HepG2 (cell line): ENCODE measurements around the gene SKIC2. TPM values are rescaled to one million over a fixed set of nuclear protein-coding genes. Genes with fewer than 3 reads are reported as not detected.

Experiments used
- CBX2 ChIP-seq, 2 experiments: fragments of 200-600 bp in 1 of 2; sonication (generic); formaldehyde crosslinking in 1 of 2; IDR thresholded peaks; 2 replicates each; pipeline versions ENCODE4 v1.7.0 to v1.8.1; 2018 to 2022; ENCODE audit warnings: low read depth in 2 of 2, low read length in 1 of 2, mild to moderate bottlenecking in 1 of 2, missing genetic modification reagents in 1 of 2
- FOXO1 ChIP-seq: sonication (generic); formaldehyde crosslinking; IDR thresholded peaks from 2 replicates; pipeline ENCODE4 v1.4.0; 2020; ENCODE audit warnings: missing genetic modification reagents
- GPBP1L1 ChIP-seq: sonication (generic); formaldehyde crosslinking; IDR thresholded peaks from 2 replicates; pipeline ENCODE4 v1.5.0; 2020; ENCODE audit warnings: mild to moderate bottlenecking, missing genetic modification reagents
- KLF6 ChIP-seq: IDR thresholded peaks from 2 replicates; pipeline ENCODE4 v1.8.0; 2016; ENCODE audit warnings: missing biosample characterization, missing genetic modification reagents
- NFE2L1 ChIP-seq: sonication (generic); formaldehyde crosslinking; IDR thresholded peaks from 2 replicates; pipeline ENCODE4 v1.4.0; 2020; ENCODE audit warnings: missing genetic modification reagents, mild to moderate bottlenecking, borderline replicate concordance
- POLR2G ChIP-seq: fragments of 200-400 bp; formaldehyde crosslinking; IDR thresholded peaks from 2 replicates; pipeline ENCODE4 v1.6.1; 2018; ENCODE audit warnings: mild to moderate bottlenecking, low read depth, low read length, moderate library complexity
- RBFOX2 ChIP-seq: fragments of 200-400 bp; formaldehyde crosslinking; IDR thresholded peaks from 2 replicates; pipeline ENCODE4 v1.6.1; 2017; ENCODE audit warnings: low read depth, mild to moderate bottlenecking, low read length
- RBM22 ChIP-seq: fragments of 200-400 bp; formaldehyde crosslinking; optimal IDR thresholded peaks from 2 replicates; pipeline ENCODE3; 2017; ENCODE audit warnings: mild to moderate bottlenecking, low read length, moderate library complexity
- SIN3B ChIP-seq: fragments of 150-350 bp; IDR thresholded peaks from 2 replicates; pipeline ENCODE4 v1.6.1; 2014; ENCODE audit warnings: low read length
- TOPORS ChIP-seq: sonication (generic); formaldehyde crosslinking; IDR thresholded peaks from 2 replicates; pipeline ENCODE4 v1.8.0; 2023; ENCODE audit warnings: mild to moderate bottlenecking, missing genetic modification reagents
- XBP1 ChIP-seq: sonication (generic); formaldehyde crosslinking; IDR thresholded peaks from 2 replicates; pipeline ENCODE4 v1.5.0; 2020; ENCODE audit warnings: missing genetic modification reagents
- ZBTB20 ChIP-seq: sonication (generic); formaldehyde crosslinking; IDR thresholded peaks from 2 replicates; pipeline ENCODE4 v1.8.1; 2023; ENCODE audit warnings: missing genetic modification reagents, low read depth, mild to moderate bottlenecking, borderline replicate concordance
- ZGPAT ChIP-seq: IDR thresholded peaks from 2 replicates; pipeline ENCODE4 v1.6.1; 2016; ENCODE audit warnings: mild to moderate bottlenecking
- ZNF20 ChIP-seq: sonication (generic); formaldehyde crosslinking; IDR thresholded peaks from 2 replicates; pipeline ENCODE4 v1.4.0; 2020; ENCODE audit warnings: mild to moderate bottlenecking, moderate library complexity, missing genetic modification reagents
- ZNF317 ChIP-seq: sonication (generic); formaldehyde crosslinking; IDR thresholded peaks from 2 replicates; pipeline ENCODE4 v1.5.0; 2020; ENCODE audit warnings: mild to moderate bottlenecking, missing genetic modification reagents
- ZNF713 ChIP-seq: sonication (generic); formaldehyde crosslinking; IDR thresholded peaks from 2 replicates; pipeline ENCODE4 v1.4.0; 2020; ENCODE audit warnings: mild to moderate bottlenecking, missing genetic modification reagents
- ZNF792 ChIP-seq: IDR thresholded peaks from 2 replicates; pipeline ENCODE4 v1.6.1; 2016
- ZNF879 ChIP-seq: sonication (generic); formaldehyde crosslinking; IDR thresholded peaks from 2 replicates; pipeline ENCODE4 v1.8.1; 2023; ENCODE audit warnings: missing genetic modification reagents
- polyA plus RNA-seq, 8 experiments: library from polyadenylated mRNA; depleted of rRNA in 3 of 8; stranded (reverse) in 7 of 8; unstranded in 1 of 8; fragments of >200 nt; fragmentation: Illumina TruSeq in 4 of 8; extraction: Trizol in 4 of 8; gene quantifications; 2 replicates each; pipeline versions ENCODE4 v1.2.1 to v1.2.3, GENCODE V29; 2011 to 2016; ENCODE audit warnings: low read depth in 4 of 8, missing spikeins in 1 of 8, mixed read lengths in 1 of 8; ENCODE audit not compliant: insufficient read depth in 1 of 8
- total RNA-seq, 5 experiments: library from RNA; depleted of rRNA; stranded (reverse); fragments of >200 nt; fragmentation: Illumina TruSeq; extraction: Trizol; gene quantifications; 2 replicates each; pipeline ENCODE4 v1.2.3, GENCODE V29; 2016; ENCODE audit warnings: low read depth in 1 of 5
- TF ChIP-seq, protein P1 (sequence below): sonication (generic); formaldehyde crosslinking; IDR thresholded peaks from 2 replicates; pipeline ENCODE4 v1.8.0; 2022; ENCODE audit warnings: missing genetic modification reagents, mild to moderate bottlenecking, borderline replicate concordance
- TF ChIP-seq, protein P2 (sequence below), 2 experiments: fragments of 450-650 bp in 1 of 2; sonication (generic) in 1 of 2; formaldehyde crosslinking; IDR thresholded peaks; 2 replicates each; pipeline versions ENCODE4 v1.5.0 to v1.8.0; 2020 to 2022; ENCODE audit warnings: mild to moderate bottlenecking in 1 of 2, missing genetic modification reagents in 1 of 2
- TF ChIP-seq, protein P3 (sequence below): sonication (generic); formaldehyde crosslinking; IDR thresholded peaks from 2 replicates; pipeline ENCODE4 v1.4.0; 2020; ENCODE audit warnings: mild to moderate bottlenecking, missing genetic modification reagents
- TF ChIP-seq, protein P4 (sequence below): sonication (generic); formaldehyde crosslinking; IDR thresholded peaks from 2 replicates; pipeline ENCODE4 v1.4.0; 2020; ENCODE audit warnings: mild to moderate bottlenecking, missing genetic modification reagents

SKIC2 gene
- total and polyA plus RNA-seq, 2 of the 13 experiments (the other 11 are each of a cell fraction or from before 2014, with no cell fraction given), result 67.1 to 68.4 TPM

GRCh38 chr6:31948753-31949413 is 10.1 kb upstream of the SKIC2 start (continued):
- TF ChIP-seq, protein P1, sequence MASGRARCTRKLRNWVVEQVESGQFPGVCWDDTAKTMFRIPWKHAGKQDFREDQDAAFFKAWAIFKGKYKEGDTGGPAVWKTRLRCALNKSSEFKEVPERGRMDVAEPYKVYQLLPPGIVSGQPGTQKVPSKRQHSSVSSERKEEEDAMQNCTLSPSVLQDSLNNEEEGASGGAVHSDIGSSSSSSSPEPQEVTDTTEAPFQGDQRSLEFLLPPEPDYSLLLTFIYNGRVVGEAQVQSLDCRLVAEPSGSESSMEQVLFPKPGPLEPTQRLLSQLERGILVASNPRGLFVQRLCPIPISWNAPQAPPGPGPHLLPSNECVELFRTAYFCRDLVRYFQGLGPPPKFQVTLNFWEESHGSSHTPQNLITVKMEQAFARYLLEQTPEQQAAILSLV (CRISPR knock-in tag), result 0 out of 2 replicates have a peak, but pooled peaks have one; percentile 25
- TF ChIP-seq ZNF879 (CRISPR knock-in tag), result no peak
- TF ChIP-seq, protein P2, sequence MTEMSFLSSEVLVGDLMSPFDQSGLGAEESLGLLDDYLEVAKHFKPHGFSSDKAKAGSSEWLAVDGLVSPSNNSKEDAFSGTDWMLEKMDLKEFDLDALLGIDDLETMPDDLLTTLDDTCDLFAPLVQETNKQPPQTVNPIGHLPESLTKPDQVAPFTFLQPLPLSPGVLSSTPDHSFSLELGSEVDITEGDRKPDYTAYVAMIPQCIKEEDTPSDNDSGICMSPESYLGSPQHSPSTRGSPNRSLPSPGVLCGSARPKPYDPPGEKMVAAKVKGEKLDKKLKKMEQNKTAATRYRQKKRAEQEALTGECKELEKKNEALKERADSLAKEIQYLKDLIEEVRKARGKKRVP (CRISPR knock-in tag; IDR thresholded peaks at IDR 0.05), result no peak
- TF ChIP-seq KLF6 (CRISPR knock-in tag), result no peak
- TF ChIP-seq POLR2G, result peak; percentile 69
- no peak for TF ChIP-seq XBP1 (CRISPR knock-in tag)
- TF ChIP-seq NFE2L1 (CRISPR knock-in tag), result no peak
- no peak for TF ChIP-seq SIN3B
- TF ChIP-seq FOXO1 (CRISPR knock-in tag), result no peak
- TF ChIP-seq, protein P3, sequence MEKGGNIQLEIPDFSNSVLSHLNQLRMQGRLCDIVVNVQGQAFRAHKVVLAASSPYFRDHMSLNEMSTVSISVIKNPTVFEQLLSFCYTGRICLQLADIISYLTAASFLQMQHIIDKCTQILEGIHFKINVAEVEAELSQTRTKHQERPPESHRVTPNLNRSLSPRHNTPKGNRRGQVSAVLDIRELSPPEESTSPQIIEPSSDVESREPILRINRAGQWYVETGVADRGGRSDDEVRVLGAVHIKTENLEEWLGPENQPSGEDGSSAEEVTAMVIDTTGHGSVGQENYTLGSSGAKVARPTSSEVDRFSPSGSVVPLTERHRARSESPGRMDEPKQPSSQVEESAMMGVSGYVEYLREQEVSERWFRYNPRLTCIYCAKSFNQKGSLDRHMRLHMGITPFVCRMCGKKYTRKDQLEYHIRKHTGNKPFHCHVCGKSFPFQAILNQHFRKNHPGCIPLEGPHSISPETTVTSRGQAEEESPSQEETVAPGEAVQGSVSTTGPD, result no peak
- TF ChIP-seq CBX2 (IDR thresholded peaks at IDR 0.05; ENCODE audit: low read depth, low read length), result no peak
- TF ChIP-seq CBX2 (CRISPR knock-in tag; IDR thresholded peaks at IDR 0.05; ENCODE audit: low read depth), result no peak
- TF ChIP-seq RBM22, result peak; percentile 79
- no peak for TF ChIP-seq ZNF317 (CRISPR knock-in tag)
- no peak for TF ChIP-seq GPBP1L1 (CRISPR knock-in tag)
- no peak for TF ChIP-seq ZNF20
- TF ChIP-seq ZGPAT (CRISPR knock-in tag), result no peak
- no peak for TF ChIP-seq ZNF713 (CRISPR knock-in tag)
- TF ChIP-seq RBFOX2, result peak; percentile 72
- no peak for TF ChIP-seq ZBTB20 (CRISPR knock-in tag)
- TF ChIP-seq, protein P4, sequence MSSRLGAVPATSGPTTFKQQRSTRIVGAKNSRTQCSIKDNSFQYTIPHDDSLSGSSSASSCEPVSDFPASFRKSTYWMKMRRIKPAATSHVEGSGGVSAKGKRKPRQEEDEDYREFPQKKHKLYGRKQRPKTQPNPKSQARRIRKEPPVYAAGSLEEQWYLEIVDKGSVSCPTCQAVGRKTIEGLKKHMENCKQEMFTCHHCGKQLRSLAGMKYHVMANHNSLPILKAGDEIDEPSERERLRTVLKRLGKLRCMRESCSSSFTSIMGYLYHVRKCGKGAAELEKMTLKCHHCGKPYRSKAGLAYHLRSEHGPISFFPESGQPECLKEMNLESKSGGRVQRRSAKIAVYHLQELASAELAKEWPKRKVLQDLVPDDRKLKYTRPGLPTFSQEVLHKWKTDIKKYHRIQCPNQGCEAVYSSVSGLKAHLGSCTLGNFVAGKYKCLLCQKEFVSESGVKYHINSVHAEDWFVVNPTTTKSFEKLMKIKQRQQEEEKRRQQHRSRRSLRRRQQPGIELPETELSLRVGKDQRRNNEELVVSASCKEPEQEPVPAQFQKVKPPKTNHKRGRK (CRISPR knock-in tag), result no peak
- TF ChIP-seq ZNF792 (CRISPR knock-in tag), result no peak
- TF ChIP-seq TOPORS (CRISPR knock-in tag), result no peak
